HT-29 (cell line): ENCODE measurements around the gene ARHGAP4. TPM values are rescaled to one million over a fixed set of nuclear protein-coding genes. Genes with fewer than 3 reads are reported as not detected.
A peak's percentile ranks its signal among the peaks of the same experiment; 100 is the strongest.

Experiments
- DNase-seq: peaks from one replicate; pipeline ENCODE4 v3.0.0-alpha.2; 2015; ENCODE audit warnings: low spot score
- total RNA-seq: library from RNA; depleted of rRNA; stranded (reverse); fragments of >200 nt; shearing (Covaris generic); gene quantifications from 2 replicates; pipeline ENCODE4 v1.2.3, GENCODE V29; 2014

The ARHGAP4 gene
- total RNA-seq, 1 experiment from 2014 or later, result 6.5 TPM

DNA sequence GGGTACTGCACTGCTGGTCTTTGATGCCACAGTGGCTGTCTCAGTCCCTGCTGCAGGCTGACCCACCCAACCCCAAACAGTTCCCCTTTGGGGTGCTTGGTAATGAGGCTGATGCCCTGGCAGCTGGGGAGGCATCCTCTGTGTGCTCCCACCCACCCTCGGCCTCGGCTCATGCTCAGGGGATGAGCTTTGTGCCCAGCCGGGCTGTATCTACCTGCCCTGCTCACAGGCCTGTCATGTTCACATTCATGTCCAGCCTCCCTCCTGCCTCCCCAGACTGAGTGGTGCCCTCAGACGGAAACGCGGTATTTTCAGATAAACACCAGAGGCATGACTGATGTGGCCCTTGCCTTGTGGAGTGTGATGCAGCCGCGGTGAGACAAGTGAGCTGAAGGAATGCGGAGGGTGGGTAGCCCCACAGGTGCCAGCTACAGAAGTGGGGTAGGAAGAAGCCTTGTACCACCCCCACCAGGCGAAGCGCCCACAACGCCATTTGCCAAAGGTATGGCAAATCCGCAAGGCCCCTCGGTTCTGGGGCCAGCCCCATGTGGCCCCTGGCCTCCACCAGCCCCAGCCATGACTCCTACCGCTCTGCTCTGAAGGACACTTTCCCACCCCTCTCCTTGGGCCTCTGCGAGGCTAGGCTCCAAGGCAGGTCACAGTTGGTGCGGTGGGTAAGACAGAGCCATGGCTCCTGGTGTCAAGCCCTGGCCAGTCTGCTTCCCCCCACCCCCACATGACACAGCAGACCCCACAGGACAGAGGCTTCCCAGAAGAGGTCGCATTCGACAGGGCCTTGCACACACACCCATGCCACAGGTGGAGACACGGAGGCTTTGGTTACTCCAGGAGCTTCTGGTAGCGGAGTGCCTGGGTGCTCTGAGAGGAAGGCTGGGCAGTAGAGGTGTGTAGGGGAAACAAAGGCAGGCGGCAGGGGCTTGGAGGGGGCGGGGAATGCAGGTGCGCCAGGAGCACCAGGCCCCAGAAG, 20.2 kb upstream of the ARHGAP4 start:
- DNase-seq, result no peak

DNA sequence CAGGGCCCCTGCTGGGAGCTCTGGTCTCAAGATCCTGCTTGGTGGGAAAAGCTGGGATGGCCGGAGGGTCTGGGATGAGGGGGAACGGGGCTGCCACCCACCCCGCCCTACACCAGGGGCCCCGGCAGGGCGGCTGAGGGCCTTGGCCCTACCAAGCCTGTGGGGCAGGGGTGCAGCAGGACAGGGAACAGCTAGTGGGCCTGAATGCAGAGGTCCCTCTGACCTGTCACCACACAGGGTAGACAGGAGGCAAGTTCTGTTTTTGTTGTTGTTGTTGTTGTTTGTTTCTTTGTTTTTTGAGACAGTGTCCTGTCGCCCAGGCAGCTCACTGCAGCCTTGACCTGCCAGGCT, 18.7 kb upstream of the ARHGAP4 start:
- DNase-seq, result no peak

DNA sequence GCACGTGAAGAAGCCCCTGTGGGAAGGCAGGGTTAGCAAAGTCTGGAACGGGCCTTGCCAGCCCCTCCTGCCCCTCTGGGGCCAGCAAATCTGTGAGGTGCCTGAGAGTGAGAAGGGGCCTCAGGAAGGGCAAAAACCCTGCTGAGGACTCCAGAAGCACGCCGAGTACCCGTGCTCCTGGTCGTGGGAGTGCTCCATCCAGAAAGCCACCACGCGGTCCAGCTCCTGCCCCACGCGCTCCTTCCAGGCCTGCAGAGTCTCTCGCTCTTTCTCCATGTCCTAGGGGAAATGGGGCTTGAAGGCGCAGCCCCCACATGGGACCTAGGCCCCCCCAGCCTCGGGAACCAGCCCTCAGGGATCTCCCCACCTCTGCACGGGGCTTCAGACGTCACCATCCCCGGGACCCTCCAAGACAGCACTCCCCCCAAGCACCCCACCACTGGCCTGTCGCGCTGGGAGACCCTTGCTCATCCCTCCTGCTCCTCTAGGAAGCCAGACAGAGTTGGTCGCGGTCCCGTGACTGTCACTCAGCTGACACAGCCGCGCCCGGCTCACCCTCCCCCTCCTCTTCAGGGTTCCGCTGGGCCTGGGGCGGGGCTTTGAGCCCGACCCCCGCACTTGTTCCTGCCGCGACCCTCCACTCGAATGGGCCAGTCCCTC, 18.2 kb upstream of the ARHGAP4 start, which contains the start of gene RENBP:
Gene RENBP (minus strand): TSS at position 504 of the 660 bp plus-strand sequence. CDS start 33 bp downstream, at position 471.
- no peak for DNase-seq

DNA sequence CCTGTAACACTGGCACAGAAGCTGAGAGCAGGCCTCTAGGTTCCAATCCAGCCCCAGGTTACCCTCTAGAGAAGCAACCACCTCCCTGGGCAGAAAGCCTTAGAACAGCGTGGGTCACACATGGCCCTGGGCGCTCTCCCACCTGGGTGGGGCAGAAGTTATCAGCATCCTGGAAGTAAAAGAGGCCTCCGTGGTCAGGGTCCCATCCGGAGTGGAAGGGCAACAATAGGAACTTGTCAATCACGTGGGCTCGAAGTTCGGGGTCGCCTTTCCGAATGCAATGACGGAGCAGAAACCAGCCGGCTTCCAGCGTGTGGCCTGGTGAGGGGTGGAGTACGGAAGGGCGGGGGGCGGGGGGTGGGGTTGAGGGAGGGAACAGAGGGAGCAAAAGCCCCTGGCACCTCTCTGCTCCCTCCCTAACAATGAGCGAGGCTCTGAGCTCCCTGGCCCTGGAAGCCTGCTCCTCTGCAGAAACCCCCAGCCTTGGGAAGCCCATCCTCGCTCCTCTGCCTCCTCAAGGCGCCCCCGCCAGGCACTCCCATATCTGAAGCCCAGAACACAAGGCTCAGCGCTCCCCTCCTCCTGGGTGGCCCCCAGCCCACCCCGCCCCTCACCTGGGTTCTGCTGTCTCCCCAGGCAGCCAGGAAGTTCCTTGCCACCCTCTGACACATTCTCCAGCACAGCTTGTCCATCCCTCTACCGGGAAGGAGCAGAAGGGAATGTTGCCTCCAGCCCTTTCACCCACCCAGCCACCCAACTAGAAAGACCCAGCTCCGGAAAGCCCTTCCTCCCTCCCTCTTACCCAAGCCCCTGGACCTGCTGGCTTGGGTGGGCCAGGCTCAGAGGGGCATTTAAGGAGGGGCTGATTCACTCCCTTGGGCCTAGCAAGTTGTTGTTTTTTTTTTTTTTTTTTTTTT, 15.5 kb upstream of the ARHGAP4 start:
- DNase-seq, result no peak

DNA sequence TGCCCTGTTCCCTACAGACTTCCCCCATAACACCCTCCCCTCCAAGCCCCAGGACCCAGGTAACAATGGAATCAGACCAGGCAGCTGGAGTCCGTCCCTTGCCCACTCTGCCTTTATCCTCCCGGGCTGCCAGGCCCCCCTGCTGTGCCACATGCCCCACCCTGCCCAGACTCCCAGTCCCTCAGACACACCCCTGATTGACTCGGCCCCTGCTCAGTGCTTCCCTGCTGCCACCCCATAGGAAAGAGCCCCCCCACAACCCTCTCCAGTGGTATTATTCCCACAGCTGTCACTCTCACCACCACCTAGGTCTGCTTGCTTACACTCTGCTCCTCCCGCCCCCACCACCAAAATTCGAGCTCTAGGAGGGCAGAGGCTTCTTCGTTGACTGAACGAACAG, 13.5 kb upstream of the ARHGAP4 start:
- DNase-seq, result no peak

DNA sequence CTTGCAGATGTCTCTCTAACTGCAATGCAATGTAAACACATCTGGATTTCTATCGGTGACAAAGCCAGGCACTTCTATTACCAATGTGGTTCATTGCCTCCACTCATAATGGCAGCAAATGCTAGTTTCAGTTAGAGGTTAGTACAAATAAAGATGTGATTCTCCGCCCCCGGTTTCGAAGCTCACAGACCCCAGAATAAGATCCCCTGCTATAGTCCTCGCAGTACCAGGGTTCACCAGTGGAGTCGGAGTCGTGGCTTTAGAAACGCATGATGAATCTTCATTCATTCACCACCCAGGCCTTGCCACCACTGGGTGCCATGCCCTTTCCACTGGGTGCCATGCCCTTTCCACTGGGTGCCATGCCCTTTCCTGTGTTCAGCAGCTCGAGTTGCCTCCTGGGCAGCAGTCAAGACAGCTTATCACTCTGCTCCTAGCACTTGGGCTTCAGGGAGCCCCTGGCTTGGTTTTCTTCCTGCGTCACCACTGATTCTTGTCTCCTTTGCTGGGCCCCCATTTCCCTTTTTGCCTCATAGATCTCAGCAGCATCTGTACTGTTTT, 12.2 kb upstream of the ARHGAP4 start:
- DNase-seq, result no peak

DNA sequence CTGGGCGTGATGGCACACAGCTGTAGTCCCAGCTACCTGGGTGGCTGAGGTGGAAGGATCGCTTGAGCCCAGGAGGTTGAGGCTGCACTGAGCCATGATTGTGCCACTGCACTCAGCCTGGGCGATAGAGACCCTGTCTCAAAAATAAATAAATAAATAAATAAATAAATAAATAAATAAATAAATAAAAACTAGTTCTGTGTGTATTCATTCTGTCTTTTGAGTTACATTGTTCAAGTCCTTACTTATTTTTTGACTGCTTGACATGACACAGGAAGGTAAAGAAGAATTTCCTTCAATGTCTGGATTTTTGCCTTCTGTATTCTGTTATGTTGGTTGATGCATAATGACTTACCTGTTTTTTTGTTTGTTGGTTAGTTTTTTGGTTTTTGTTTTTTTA, 11.0 kb upstream of the ARHGAP4 start:
- no peak for DNase-seq

DNA sequence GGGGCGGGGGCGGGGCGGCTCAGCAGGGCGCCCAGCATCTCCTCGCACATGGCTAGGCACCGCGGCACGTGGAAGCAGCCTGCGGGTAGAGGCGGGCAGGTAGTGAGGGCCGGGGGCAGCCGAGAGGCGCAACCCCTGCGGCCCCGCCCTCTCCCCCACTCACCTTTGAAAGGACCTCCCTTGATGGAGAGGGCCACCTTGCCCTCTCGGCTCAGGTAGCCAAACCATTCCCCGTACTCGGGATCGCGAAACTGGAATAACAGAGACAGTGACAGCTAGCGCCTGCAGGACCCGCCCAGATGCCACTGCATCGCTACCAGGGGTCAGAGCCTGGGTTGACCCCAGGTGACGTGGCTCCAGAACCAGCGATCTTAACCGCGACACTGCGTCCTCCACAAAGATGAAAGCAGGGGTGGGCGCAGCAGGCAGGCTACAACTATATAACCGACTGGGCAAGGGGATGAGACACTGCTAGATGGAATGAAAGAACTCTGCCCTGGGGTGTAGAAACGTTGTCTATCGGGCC, 9.3 kb upstream of the ARHGAP4 start:
- peak; percentile 46 for DNase-seq

DNA sequence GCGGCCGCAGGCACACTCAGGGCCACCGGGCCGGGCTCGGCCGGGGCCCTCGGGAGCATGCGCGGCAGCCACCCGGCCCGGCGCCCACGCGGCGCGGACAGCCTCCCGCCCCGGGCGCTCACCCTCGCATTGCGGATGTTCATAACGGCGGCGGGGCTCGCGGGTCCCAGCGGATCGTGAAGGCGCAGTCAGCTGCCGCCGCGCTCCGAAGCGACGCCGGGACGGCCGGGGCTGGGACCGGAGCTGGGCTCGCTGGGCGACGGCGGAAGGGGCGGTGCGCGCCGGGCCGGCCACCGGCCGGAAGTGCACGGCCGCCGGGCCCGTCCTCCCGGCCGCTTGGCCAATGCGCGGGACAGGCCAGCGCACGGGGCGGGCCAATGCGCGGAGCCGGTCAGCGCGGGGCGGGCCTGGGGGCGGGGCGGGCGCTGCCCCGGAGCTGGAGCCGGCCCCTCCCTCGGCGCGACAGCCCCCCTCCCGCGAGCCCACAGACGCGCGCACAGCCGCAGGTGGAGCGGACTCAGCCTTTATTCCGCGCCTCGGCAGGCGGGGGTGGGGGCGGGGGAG, 8.8 kb upstream of the ARHGAP4 start, which contains the start of gene NAA10:
Gene NAA10 (minus strand): TSS at position 276 of the 564 bp plus-strand sequence. CDS start 133 bp downstream, at position 143.
- DNase-seq, result peak; percentile 88

DNA sequence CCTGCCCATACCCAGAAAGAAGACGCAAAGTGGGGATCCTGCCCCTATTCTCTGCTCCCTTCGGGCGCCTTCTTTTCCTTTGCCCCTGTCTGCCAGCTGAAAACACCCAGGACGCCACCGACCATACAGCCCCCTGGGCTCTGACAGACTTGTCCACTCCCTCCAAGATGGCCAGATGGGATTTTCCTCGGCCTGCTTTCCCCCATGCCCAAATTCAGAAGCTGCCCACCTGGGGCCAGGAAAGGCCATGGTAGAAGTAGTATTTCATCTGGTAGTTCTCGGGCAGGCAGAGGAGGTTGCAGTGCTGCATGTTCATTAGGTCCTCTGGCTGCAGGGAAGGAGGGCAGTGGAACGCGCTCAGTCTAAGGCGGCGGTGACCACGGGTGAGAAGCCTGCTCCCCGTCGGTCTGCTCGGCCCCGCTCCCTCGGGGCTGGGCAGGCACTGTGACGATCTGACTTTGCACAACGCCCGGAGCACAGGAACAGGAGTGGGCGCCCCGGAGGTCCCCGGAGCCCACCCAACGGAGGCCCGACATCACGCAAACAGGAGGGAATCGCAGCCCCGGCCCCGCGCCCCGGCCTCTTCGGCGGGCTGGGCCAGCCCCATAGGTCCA, 8.2 kb upstream of the ARHGAP4 start:
- DNase-seq, result peak; percentile 21

DNA sequence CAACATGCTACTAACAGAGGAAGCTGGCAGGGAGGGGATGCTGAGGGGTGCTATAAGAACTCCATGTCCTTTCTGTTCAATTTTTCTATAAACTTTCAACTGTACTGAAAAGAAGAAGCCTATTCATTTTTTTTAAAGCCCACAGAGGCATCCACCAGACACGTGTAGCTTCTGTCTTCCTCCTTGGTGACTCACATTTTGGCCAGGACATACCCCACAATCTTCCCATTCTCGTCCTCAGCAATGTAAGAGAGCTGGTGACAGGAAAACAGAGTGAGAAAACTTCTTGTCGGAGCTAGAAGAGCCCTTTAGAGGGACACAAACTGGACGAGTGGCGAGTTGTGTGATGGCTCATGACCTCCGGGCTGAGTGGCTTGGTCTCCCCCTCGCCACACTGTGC, 7.7 kb upstream of the ARHGAP4 start:
- DNase-seq, result no peak

DNA sequence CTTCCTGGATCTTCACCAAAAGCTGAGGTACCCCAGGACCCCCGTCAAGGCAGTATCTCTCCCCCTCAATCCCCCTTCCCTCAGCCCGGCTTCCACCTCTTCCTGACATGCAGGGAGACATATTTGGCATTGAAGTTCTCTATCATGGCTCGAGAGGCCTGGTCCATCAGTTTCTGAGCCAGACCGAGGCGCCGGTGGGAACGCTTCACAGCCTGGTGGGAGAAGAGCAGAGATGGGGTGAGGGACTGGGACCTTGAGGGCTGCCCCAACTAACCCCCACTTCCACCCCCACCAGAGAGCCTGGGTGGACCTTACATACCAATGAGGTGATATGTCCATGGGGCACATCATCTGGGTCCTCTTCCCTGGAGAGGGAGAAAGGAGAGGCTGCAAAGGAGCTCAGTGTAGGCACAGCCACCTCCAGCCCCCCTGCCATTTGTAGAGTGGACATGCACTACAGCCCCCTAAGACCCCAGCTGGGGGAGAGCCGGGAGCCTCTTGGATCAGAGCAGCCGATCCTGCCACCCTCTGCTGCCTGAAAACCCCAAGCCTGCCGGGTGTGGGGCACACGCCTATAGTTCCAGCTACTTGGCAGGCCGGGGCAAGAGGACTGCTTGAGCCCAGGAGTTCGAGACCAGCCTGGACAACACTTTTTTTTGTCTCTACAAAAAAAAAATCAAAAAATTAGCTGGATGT, 6.3 kb upstream of the ARHGAP4 start:
- no peak for DNase-seq

DNA sequence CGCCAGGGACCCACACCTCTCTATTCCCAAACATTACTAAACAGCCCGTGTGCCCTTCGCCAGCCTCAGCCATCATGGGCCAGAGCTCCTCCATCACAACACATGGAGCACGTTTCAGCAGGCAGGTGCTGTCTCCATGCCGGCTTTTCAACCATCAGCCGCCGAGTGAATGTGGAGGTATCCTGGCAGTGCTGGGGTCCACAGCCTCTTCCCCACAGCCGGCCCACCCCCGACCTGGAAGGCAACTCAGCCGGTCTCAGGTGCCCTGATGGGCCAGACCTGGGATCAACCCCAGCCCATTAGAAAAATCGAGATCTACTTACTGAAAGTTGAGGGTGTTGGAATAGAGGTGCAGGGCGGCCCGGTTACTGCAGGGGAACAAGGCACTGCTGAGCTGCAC, 5.7 kb upstream of the ARHGAP4 start:
- no peak for DNase-seq

DNA sequence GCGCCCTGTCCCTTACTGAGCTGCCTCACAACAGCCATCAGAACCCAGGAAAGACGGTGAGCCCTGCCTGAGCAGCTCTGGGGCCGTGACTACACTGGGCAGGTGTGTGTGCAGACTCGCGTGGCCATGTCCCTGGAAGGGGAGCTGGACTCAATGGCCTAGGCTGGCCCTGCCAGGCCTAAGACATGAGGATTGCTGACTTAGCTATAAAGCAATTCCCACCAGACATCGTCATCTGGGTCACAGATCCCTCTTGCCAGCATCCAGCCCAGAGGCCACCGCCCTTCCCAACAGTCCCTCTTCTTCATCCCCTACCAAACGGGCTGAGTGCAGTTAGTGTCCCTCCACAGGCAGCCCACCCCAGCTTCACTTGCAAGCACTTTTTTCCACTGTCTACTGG, 5.1 kb upstream of the ARHGAP4 start:
- no peak for DNase-seq

DNA sequence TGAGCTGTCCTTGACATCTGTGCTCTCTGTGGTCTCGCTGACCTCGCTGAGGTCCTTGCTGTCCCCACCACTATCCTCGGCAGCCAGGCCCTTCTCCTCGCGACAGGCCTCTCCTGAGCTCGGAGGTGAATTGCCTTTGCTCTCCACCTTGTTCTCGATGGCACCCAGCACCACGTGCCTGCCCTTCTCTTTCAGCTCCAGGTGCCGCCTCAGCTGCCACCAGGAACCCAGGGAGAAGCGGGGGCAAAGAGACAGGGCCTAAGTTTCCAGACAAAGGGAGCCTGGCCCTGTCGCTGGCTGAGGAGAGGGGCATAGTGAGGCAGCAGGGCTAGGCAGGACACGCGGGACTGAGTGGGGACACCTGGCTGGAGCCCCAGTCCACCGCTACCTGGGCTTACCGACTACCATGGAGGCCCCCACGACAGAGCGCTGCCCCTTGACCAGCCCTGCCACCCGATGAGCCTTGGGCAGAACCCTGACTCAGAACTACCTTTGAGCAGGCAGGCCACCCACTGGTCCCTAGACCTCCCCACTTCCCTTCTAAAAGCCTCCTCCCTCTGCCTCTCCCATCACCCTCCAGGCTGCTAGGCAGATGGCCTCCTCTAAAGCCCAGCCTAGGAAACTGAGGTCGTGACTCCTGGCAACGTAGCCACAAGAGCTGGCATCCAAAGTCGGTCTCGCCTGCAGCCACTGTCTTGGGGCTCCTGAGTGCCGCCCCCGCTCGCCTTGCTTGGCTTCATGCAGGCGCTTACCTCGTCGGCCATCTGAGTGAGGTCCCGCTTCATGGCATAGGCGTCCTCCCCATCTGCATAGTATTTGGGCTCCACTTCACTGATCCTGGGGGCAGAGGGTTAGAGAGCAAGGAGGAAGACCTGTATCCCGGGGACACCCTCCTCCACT, 4.2 kb upstream of the ARHGAP4 start:
- DNase-seq, result no peak

DNA sequence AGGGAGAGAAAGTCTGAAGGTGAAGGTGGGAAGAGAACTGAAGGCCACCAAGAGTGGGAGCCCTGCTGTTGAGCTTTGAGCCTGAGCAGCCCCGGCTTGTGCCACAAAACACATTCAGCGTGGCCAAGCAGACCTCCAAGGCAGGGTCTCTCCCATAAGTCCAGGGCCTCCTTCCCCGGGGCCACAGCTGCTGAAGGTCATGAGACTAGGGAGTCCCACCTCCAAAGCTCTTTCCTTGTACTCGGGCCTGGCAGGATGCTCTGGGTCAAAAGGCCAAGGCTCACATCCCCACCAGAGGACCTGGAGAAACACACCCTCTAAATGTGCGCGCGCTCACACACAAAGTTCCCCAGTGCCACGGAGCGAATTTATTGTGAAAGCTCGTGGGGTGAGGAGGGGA, 3.5 kb upstream of the ARHGAP4 start:
- DNase-seq, result no peak

DNA sequence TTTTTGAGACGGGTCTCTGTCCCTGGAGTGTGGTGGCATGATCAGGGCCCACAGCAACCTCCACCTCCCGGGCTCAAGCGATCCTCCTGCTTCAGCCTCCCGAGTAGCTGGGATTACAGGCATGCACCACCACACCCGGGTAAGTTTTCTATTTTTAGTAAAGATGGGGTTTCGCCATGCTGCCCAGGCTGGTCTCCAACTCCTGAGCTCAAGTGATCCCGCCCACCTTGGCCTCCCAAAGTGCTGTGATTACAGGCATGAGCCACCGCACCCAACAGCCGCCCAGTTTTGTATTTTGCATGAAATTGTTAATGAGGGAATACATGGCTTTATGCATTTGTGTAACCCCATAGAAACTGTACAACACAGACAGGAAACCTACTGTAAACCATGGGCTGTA, 2.8 kb upstream of the ARHGAP4 start:
- no peak for DNase-seq

DNA sequence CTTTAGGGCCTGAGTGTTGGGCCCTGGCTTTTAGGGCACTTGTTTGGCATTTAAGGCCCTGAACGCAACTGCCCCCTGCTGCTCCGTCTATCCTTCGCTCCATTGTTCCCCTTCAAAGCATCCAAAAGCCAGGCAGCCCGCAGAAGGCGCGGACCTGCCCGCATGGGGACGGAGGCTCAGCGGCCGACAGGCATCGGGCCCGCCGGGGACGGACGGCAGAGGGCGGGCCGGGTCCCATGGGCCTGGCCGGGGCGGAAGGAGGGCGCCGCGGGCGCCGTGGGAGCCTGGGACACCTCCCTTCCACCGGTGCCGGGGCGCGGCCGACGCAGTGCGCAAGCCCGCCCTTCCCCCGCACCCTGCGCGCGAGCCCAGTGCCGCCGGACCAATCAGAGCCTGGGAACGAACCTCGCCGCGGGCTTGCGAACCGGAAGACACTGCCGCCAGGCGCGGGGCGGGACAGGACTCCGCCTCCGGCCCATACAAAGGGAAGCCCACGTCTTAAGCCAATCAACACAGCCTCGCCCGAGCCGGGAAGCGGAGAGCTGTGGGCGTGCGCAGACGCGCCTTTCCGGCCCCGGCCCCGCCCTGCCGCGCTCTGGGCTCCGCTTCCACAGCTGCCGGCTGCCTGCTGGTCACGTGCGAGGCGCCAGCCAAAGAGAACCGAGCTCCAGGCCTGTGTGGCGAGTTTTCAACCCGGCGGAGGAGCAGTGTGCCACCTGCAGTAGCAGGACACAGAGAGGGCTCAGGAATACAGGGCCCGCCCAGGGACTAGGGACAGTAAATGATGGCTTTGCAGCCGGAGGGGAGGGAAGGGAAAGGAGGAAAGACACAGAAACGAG, 2.1 kb upstream of the ARHGAP4 start:
- DNase-seq, result peak; percentile 99
